Pancreas (tissue), 10 donors: ENCODE measurements around the gene CD1D. TPM values are rescaled to one million over a fixed set of nuclear protein-coding genes. Genes with fewer than 3 reads are reported as not detected.

Source experiments
- ATAC-seq, 4 donors: fragments of 200-7000 bp; cut with Tn5 transposase; one replicate each; pipeline versions ENCODE4 v1.8.0 to v1.9.1; 2020; ENCODE audit warnings: mild to moderate bottlenecking in 4 of 4, moderate library complexity in 4 of 4
- DNase-seq, 6 donors: peaks; one replicate each; pipeline ENCODE4 v3.0.0-alpha.2; 2020
- FAIRE-seq: peaks from 2 replicates; lab custom pipeline; 2012; peaks lifted over from hg19 to GRCh38; lab: Jason Lieb, UNC
- H3K27ac ChIP-seq, 4 donors: fragments of 200-600 bp; sonication (generic); 1 replicate in 3 of 4; 2 replicates in 1 of 4; pipeline versions ENCODE4 v1.5.0 to v1.8.0; 2020
- H3K27me3 ChIP-seq, 4 donors: fragments of 200-600 bp; one replicate each; pipeline ENCODE4 v1.8.0; 2021
- H3K36me3 ChIP-seq, 3 donors: fragments of 200-600 bp; sonication (generic) in 1 of 3; one replicate each; pipeline versions ENCODE4 v1.5.0 to v1.8.0; 2020 to 2021
- H3K4me1 ChIP-seq, 3 donors: fragments of 200-600 bp; one replicate each; pipeline ENCODE4 v1.8.0; 2021
- H3K4me3 ChIP-seq, 4 donors: fragments of 200-600 bp; sonication (generic) in 2 of 4; one replicate each; pipeline versions ENCODE4 v1.5.0 to v1.8.0; 2020 to 2021
- H3K9me3 ChIP-seq, 4 donors: fragments of 200-600 bp; one replicate each; pipeline ENCODE4 v1.8.0; 2021
- CTCF ChIP-seq, 4 donors: fragments of 200-600 bp; sonication (generic) in 3 of 4; IDR thresholded peaks; one replicate each; pipeline versions ENCODE4 v1.5.0 to v1.8.0; 2021; ENCODE audit warnings: antibody characterized with exemption in 4 of 4
- WGBS, 2 donors: extraction: QIAGEN DNeasy Blood & Tissue Kit; methylation state at CpG; one replicate each; pipeline ENCODE4 v1.1.7; 2013; 5-methylcytosine and 5-hydroxymethylcytosine counted together
- intact Hi-C, 3 donors: fragments of 100-400 bp; cut with DNase I; formaldehyde crosslinking; loops; one replicate each; pipeline versions ENCODE4 v1.11.1 to v1.14.2; 2022
- polyA plus RNA-seq, 2 donors: library from polyadenylated mRNA; stranded (reverse); fragments of 200-250 nt; gene quantifications; one replicate each; pipeline ENCODE4 v1.2.3, GENCODE V29; 2013
- total RNA-seq, 6 donors: library from RNA; stranded (reverse); fragmentation: NEBNext Ultra II Directional in 4 of 6; extraction: Animal tissue kit (Norgen Biotek cat#: 25700) in 4 of 6; gene quantifications; one replicate each; pipeline versions ENCODE4 v1.2.1 to v1.2.4, GENCODE V29; 2021 to 2023
- donor health status: healthy with polysubstance abuse.
- donor health status: DM: no; HTN: no; CAD: no; lungs with moderate emphysema.
- donor health status: DM: no; HTN: no; CAD: no.
- donor health status: control.
- donor health status: control.
- donor health status: Bipolar disorder and iron deficiency.
- donor health status: DM: yes; HTN: yes; CAD: no.
- donor health status: DM: no; HTN: no; CAD: no.
- donor health status: DM: no; HTN: no; CAD: no.
- donor health status: DM: yes; HTN: yes; CAD: no.

CD1D gene
- 1 to 10 TPM in 2 of 6 donors, under 1 TPM in 4; 0.08 to 1.3 (median 0.40) TPM for total RNA-seq
- 1 to 10 TPM in 1 of 2 donors, under 1 TPM in 1; 0.95 to 1.2 TPM for polyA plus RNA-seq

- Histone ChIP-seq H3K4me1 (peaks cover 0 to 7% (median 0%) of the 10 kb centered on the region in 3 donors), H3K9me3 (no peaks in the 10 kb centered on the region), H3K4me3 (peak within 1 kb of the TSS; percentile 19 to 48 (median 29)), H3K27ac (no peak within 1 kb of the TSS), H3K36me3 (no peaks in the 10 kb centered on the region), H3K27me3 (peaks cover 0 to 9% (median 0%) of the 10 kb centered on the region in 4 donors)
- intact Hi-C loops, result no loop called here
- ATAC-seq (peak in 3 of 4 donors; percentile 29 to 43 (median 42)), FAIRE-seq (no peak), DNase-seq (peak in 3 of 6 donors; percentile 24 to 66 (median 61))
- WGBS, 2 donors, result 1% methylated on average over 63 of the region's 63 CpGs
- no peak for TF ChIP-seq CTCF (IDR thresholded peaks at IDR 0.05)
Observed at GRCh38 chr1:158180741-158181576, at the start of gene CD1D. Gene CD1D, plus strand, starts transcription at chr1:158180895. Its CDS starts 207 bp downstream, at chr1:158181102.

GRCh38 chr1:158131217-158131616 is 49.5 kb upstream of the CD1D start:
- H3K27ac ChIP-seq, result no peak overlapping the region
- ATAC-seq, result no peak
- intact Hi-C loops, result no loop called here
- no peak for FAIRE-seq
- H3K27me3 ChIP-seq, result no peaks in the 10 kb centered on the region
- H3K4me1 ChIP-seq, result no peaks in the 10 kb centered on the region
- 79 to 85% methylated on average over 3 of the region's 3 CpGs for WGBS, 2 donors
- H3K36me3 ChIP-seq, result no peaks in the 10 kb centered on the region
- H3K4me3 ChIP-seq, result no peak overlapping the region
- no peak for DNase-seq
- TF ChIP-seq CTCF (IDR thresholded peaks at IDR 0.05), result no peak
- no peaks in the 10 kb centered on the region for H3K9me3 ChIP-seq

- no peak for ATAC-seq
- no peak for DNase-seq
- WGBS, 2 donors, result 88 to 90% methylated on average over 3 of the region's 3 CpGs
- H3K27me3 ChIP-seq, result no peaks in the 10 kb centered on the region
- no peak for TF ChIP-seq CTCF (IDR thresholded peaks at IDR 0.05)
- no peak overlapping the region for H3K4me3 ChIP-seq
- no peak overlapping the region for H3K27ac ChIP-seq
- no peak for FAIRE-seq
- no peaks in the 10 kb centered on the region for H3K9me3 ChIP-seq
- no peaks in the 10 kb centered on the region for H3K36me3 ChIP-seq
- intact Hi-C loops, result no loop called here
- H3K4me1 ChIP-seq, result no peaks in the 10 kb centered on the region
Observed at GRCh38 chr1:158140764-158141192, 39.9 kb upstream of the CD1D start.

GRCh38 chr1:158145173-158145719 is 35.4 kb upstream of the CD1D start:
- Histone ChIP-seq H3K27ac (peak overlapping the region in 2 of 4 donors; percentile 16 to 21), H3K4me1 (peaks cover 0 to 3% (median 0%) of the 10 kb centered on the region in 3 donors), H3K4me3 (no peak overlapping the region), H3K9me3 (no peaks in the 10 kb centered on the region), H3K36me3 (no peaks in the 10 kb centered on the region), H3K27me3 (no peaks in the 10 kb centered on the region)
- no peak for FAIRE-seq
- intact Hi-C loops, result no loop called here
- ATAC-seq, result peak in 2 of 4 donors; percentile 29 to 50
- no peak for TF ChIP-seq CTCF (IDR thresholded peaks at IDR 0.05)
- DNase-seq, result peak in 4 of 6 donors; percentile 45 to 78 (median 66)
